Measurements from ENCODE around the gene LILRB4.
"Not testable (repeated sequence)": the region's sequence is repeated elsewhere in the genome, so short reads cannot be mapped to it uniquely, and the experiment has no call there.

The LILRB4 gene

GRCh38 chr19:54648129-54648528 is 14.7 kb upstream of the LILRB4 start:
- in situ Hi-C loops (cut with HindIII; ENCODE audit: low sequenced_read_pairs): no loop called here

- in situ Hi-C loops (cut with HindIII; ENCODE audit: low sequenced_read_pairs): no loop called here
Observed at GRCh38 chr19:54650108-54650655, 12.6 kb upstream of the LILRB4 start.

GRCh38 chr19:54653181-54653809 is 9.5 kb upstream of the LILRB4 start:
- in situ Hi-C loops (cut with HindIII; ENCODE audit: low sequenced_read_pairs): no loop called here

DNA sequence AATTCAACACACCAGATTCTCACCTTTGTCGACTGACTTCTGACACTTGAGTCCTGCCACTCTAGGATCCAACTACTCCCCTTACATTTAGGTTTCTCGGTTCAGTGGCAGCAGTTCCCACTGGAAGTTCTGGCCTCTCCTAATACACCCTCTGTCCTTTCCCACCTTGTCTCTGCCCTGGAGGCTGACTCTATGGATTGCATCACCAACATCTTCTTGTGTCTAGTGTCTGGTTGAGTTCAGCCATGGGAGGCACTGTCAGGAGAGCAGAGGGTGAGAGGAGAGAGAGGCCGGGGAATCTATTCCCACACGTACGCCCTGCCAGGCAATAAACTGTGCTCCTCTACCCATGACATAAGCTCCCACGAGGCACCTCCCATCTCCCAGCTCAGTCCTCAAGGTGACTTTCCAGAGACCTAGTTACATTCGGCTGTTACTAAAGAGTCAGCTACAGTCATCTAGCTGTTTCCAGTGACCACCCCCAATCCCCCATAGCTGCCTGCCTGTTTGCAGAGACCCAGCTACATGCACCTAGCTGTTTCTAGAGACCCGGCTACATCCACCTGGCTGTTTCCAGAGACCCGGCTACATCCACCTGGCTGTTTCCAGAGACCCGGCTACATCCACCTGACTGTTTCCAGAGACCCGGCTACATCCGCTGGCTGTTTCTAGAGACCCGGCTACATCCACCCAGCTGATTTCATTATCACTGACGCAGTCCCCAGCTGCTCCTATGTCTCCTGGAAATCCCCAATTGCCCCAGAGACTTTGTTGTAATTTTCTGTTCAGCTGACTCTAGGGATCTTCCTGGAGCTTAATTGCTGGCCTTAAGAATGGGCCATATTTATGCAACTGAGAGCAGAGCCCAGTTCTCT is 8.1 kb upstream of the LILRB4 start:
- in situ Hi-C loops (cut with HindIII; ENCODE audit: low sequenced_read_pairs): no loop called here

GRCh38 chr19:54659300-54659699 is 3.5 kb upstream of the LILRB4 start:
- in situ Hi-C loops (cut with HindIII; ENCODE audit: low sequenced_read_pairs): no loop called here

DNA sequence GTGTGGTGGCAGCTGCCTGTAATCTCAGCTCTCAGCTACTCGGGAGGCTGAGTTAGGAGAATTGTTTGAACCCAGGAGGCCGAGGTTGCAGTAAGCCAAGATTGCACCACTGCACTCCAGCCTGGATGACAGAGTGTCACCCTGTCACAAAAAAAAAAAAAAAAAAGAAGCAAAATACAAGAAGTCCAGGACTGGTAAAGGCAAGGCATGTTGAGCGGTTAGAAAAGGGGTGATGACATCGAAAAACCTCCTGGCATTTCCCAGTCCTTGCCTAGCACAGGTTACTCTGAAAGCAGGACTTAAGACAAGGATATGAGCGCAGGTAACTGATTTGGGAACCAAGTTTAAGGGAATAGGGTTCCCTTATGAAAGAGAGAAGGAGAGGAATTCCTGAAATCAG is 2.5 kb upstream of the LILRB4 start:
- in situ Hi-C loops (cut with HindIII; ENCODE audit: low sequenced_read_pairs): no loop called here

GRCh38 chr19:54660964-54661363 is 1.8 kb upstream of the LILRB4 start:
- in situ Hi-C loops (cut with HindIII; ENCODE audit: low sequenced_read_pairs): no loop called here

DNA sequence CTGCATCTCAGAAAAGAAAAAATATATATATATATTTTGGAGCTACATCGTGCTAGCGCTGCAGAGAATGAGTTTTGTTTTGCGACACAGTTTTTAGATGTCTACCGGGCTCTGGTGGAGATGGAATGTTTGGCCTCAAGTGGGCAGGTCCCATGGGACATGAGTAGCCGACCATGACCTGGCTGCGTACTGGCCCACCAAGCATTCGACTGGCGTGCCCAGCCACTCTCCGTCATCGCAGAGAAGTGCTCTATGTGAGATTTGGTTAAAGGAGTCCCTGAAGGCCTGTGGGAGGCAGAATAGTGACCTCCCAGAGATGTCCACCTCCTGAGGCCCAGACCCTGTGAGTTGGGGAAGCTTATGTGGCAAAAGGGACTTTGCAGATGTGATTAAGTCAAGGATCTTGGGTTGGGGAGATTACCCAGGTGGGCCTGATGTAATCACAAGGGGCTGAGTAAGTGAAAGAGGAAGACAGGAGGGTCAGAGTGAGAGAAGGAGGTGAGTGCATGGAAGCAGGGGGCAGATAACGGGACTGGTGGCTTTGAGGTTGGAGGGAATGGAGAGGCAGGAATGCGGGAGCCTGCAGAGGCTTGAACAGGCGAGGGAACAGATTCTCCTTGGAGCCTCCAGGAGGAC is 821 bp upstream of the LILRB4 start:
- in situ Hi-C loops (cut with HindIII; ENCODE audit: low sequenced_read_pairs): no loop called here

DNA sequence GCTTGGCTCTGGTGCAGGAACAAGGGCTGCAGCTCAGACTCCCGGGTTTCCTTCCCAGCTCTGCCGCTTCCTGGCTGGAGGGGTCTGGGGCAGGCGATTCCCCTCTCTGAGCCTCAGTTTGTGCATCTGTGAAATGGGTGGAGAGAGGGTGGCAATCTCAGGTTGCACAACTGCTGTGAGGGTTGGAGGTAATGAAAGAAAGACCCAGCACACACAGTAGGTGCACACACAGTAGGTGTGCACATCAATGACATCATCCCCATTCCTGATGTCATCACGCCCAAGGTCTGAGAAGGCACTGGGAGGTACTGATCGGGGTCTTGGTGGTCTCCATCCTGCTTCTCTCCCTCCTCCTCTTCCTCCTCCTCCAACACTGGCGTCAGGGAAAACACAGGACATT is 2.7 kb downstream of the LILRB4 start:
- in situ Hi-C loops (cut with HindIII; ENCODE audit: low sequenced_read_pairs): no loop called here

DNA sequence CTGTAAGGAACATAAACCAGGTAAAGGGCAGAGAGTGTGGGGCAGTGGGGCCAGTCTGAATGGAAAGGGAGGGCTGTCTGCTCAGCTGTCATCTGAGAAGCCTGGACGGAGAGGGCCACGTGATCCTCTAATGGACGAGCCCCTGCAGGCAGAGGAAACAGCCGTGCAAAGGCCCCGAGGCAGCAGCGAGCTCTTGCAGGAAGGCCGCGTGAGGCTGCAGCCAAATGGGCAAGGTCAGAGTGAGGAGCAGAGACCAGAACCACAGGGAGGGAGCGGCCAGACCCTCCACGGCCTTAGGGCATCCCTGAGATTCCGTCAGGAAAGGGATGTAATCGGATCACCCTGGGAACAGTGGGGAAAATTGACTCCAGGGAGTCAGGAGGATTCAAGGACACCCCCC is 4.4 kb downstream of the LILRB4 start:
- in situ Hi-C loops (cut with HindIII; ENCODE audit: low sequenced_read_pairs): no loop called here

DNA sequence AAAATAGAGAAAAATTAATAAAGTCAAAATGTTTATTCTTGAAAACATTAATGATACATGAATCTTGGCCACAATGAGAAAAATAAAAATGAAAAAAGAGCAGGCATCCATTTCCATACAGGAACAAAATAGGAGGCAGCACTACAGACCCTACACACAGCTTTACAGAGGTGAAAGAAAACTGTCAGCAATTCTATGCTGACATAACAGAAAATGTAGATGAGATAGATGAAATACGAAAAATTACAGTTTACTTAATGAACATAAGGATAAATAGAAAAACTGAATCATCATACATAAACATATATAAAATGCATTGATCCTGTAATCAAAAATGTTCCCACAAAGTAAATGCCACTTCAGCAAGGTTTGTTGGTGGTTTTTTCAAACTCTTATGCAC is 5.6 kb downstream of the LILRB4 start:
- in situ Hi-C loops (cut with HindIII; ENCODE audit: low sequenced_read_pairs): no loop called here

DNA sequence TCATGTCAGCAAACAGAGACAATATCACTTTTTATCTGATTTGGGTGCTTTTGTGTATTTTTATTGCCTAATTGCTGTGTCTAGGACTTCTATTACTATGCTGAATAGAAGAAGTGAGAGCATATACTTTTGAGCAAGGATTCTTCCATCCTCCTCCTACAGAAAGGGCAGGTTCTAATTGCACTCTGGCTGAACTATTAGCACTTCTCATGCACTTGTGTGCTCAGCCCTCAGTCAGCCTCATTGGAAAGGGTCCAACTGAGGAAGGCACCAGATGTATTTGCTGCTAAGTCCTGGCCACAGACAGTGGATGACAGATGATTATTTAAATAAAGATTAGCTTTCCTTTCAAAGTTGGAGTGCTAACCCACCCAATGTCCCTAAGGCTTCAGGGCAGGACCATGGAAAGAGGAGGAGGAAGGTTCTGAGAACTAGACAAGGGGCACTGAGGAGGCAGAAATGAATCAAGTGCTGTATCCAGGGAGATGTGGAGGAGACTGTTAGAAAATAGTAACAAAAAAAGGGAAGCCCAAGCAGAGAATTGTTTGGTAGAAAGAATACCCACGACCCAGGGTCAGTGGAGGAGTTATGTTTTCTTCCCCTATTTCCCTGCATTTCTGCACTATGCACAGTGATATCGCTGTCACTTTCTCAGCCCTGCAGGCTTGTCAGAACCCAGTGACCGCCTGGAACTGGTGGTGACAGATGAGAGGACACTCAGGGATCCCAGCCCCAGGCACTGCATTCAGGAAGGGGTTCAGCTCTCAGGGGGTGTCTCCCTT is 8.0 kb downstream of the LILRB4 start:
- in situ Hi-C loops (cut with HindIII; ENCODE audit: low sequenced_read_pairs): no loop called here

DNA sequence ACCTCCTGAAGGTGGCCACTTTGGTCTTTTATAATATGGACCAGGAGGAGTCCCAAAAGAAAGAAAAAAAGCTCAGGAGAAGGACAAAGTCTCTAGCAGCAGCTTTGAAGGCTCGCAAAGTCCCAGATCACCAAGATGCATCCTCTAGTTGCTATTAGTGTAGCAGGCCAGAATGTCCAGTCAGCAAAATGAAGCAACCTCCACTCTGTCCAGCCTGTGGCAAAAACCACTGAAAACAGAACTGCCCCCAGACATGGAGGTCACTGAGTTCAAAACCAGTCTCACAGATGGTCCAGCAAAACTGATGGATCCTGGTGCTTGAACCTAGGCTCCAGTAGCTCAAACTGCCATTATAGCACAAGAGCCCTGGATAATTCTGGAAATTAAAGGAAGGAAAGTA is 10.4 kb downstream of the LILRB4 start:
- in situ Hi-C loops (cut with HindIII; ENCODE audit: low sequenced_read_pairs): no loop called here

DNA sequence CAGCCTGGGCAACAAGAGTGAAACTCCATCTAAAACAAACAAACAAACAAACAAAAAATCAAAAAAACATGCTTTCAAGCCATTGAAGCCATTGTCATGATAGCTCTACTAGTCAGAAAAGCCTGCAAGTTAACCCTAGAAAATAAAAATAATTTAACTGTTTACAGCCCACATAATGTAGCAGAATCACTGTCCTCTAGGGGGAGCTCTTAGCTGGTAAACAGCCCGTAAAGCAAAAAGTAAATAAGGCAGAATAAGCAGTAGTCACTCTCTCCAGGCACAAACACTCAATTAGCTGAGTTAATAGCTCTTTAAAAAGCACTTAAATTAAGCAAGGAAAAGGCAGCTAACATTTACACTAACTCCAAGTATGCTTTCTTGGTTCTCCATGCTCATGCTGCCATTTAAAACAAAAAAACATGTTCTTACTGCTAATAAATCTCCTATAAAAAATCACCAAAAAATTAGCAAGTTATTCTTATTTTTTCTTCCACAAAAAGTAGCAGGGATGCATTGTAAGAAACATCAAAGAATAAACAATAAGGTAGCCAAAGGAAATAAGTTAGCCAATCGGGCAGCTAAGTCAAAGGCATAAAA is 11.3 kb downstream of the LILRB4 start:
- in situ Hi-C loops (cut with HindIII; ENCODE audit: low sequenced_read_pairs): no loop called here

DNA sequence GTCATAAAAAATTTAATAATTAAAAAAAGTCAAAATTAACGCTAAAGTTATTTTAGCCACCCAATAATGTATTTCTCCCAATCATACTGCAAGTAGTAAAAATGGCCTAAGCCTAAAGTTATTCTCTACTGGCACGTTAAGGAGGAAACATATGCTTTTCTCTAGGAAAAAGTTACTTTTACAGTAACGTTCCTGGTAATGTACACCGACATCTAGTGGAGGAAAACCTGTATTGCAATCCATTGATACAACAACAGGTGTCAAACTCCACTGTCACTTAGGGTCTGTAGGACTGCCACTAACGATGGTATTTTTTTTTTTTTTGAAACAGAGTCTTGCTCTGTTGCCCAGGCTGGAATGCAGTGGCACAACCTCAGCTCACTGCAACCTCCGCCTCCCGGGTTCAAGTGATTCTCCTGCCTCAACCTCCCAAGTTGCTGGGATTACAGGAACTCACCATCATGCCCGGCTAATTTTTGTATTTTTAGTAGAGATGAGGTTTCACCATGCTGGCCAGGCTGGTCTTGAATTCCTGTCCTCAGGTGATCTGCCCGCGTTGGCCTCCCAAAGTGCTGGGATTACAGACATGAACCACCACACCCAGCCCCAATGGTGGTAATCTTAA is 13.5 kb downstream of the LILRB4 start:
- in situ Hi-C loops (cut with HindIII; ENCODE audit: low sequenced_read_pairs): not testable (repeated sequence)

GRCh38 chr19:54677217-54677616 is 14.4 kb downstream of the LILRB4 start:
- in situ Hi-C loops (cut with HindIII; ENCODE audit: low sequenced_read_pairs): no loop called here

- in situ Hi-C loops (cut with HindIII; ENCODE audit: low sequenced_read_pairs): not testable (repeated sequence)
Observed at GRCh38 chr19:54681596-54681995, 18.8 kb downstream of the LILRB4 start.

- in situ Hi-C loops (cut with HindIII; ENCODE audit: low sequenced_read_pairs): no loop called here
Observed at GRCh38 chr19:54682306-54682856, 19.6 kb downstream of the LILRB4 start.

DNA sequence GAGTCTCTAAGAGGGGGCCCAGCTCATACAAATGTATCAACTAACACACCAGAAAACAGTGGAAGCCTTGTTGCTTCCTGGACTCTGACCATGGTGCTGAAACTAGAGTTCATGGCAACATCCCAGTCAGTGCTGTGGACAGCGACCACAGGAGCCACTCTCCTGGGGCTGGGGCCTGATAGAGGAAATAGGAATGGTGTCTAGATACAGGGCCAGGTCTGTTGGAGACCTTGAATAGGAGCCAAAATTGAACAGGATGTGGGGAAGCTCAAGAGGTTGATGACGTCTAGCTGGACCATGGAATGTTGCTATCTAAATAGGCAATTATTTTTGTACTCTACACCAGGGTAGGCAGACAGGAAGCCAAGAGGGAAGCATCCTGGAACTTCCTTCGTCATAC is 21.7 kb downstream of the LILRB4 start:
- in situ Hi-C loops (cut with HindIII; ENCODE audit: low sequenced_read_pairs): no loop called here
